Ovary (tissue), 3 donors: ENCODE data around the gene GLTPD2.

Source experiments
- EP300 ChIP-seq: sonication (generic); formaldehyde crosslinking; IDR thresholded peaks from one replicate; pipeline ENCODE4 v1.6.1; 2017; ENCODE audit warnings: antibody characterized with exemption
- POLR2A ChIP-seq: fragments of 450-650 bp; IDR thresholded peaks from one replicate; pipeline ENCODE4 v1.6.1; 2017; ENCODE audit warnings: antibody characterized with exemption, mild to moderate bottlenecking, moderate library complexity
- TF ChIP-seq, protein P1 (sequence below), 3 donors: fragments of 450-650 bp in 2 of 3; fragments of 200-600 bp in 1 of 3; IDR thresholded peaks; one replicate each; pipeline versions ENCODE4 v1.5.1 to v1.8.0; 2016 to 2022; ENCODE audit warnings: antibody characterized with exemption in 3 of 3, mild to moderate bottlenecking in 1 of 3
- donor health status: DM: no; HTN: no; CAD: no.

GRCh38 chr17:4833178-4833940 lies 44.6 kb downstream of the GLTPD2 start, which contains the start of gene MINK1:
- TF ChIP-seq, protein P1, sequence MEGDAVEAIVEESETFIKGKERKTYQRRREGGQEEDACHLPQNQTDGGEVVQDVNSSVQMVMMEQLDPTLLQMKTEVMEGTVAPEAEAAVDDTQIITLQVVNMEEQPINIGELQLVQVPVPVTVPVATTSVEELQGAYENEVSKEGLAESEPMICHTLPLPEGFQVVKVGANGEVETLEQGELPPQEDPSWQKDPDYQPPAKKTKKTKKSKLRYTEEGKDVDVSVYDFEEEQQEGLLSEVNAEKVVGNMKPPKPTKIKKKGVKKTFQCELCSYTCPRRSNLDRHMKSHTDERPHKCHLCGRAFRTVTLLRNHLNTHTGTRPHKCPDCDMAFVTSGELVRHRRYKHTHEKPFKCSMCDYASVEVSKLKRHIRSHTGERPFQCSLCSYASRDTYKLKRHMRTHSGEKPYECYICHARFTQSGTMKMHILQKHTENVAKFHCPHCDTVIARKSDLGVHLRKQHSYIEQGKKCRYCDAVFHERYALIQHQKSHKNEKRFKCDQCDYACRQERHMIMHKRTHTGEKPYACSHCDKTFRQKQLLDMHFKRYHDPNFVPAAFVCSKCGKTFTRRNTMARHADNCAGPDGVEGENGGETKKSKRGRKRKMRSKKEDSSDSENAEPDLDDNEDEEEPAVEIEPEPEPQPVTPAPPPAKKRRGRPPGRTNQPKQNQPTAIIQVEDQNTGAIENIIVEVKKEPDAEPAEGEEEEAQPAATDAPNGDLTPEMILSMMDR (IDR thresholded peaks at IDR 0.05): no peak
- TF ChIP-seq POLR2A (peak; percentile 82), EP300 (no peak)
